DND-41 (cell line): ENCODE results near the gene CENPB.

ENCODE experiments used
- ATAC-seq: fragments of 200-7000 bp; cut with Tn5 transposase; 3 replicates; pipeline ENCODE4 v1.9.1; 2021; ENCODE audit warnings: low read depth; ENCODE audit not compliant: insufficient read depth
- DNase-seq: peaks from one replicate; pipeline ENCODE4 v3.0.0-alpha.2; 2020
- H2AFZ ChIP-seq: 2 replicates; pipeline ENCODE4 v1.6.0; 2012; ENCODE audit warnings: low read depth, low read length
- H3K27ac ChIP-seq: 2 replicates; pipeline ENCODE4 v1.5.1; 2012; ENCODE audit warnings: low read length, inconsistent platforms
- H3K27me3 ChIP-seq: fragments of 200-600 bp; sonication (generic); 2 replicates; pipeline ENCODE4 v1.6.0; 2012; ENCODE audit warnings: low read length, mild to moderate bottlenecking, inconsistent platforms; ENCODE audit not compliant: insufficient read depth, poor library complexity
- H3K36me3 ChIP-seq: 2 replicates; pipeline ENCODE4 v1.5.1; 2012; ENCODE audit warnings: low read length, inconsistent platforms; ENCODE audit not compliant: insufficient read depth
- H3K4me1 ChIP-seq: 2 replicates; pipeline ENCODE4 v1.5.1; 2012; ENCODE audit warnings: mild to moderate bottlenecking, low read length; ENCODE audit not compliant: insufficient read depth
- H3K4me2 ChIP-seq: 2 replicates; pipeline ENCODE4 v1.6.0; 2012; ENCODE audit warnings: mild to moderate bottlenecking, moderate library complexity, low read length, inconsistent platforms; ENCODE audit not compliant: insufficient read depth
- H3K4me3 ChIP-seq, 2 experiments: fragments of 200-600 bp in 1 of 2; shearing (Covaris generic) in 1 of 2; 2 replicates each; pipeline ENCODE4 v1.5.1; 2012 to 2016; ENCODE audit warnings: inconsistent platforms in 2 of 2, low read length in 2 of 2, mild to moderate bottlenecking in 2 of 2, low read depth in 1 of 2, moderate library complexity in 1 of 2
- H3K79me2 ChIP-seq: 2 replicates; pipeline ENCODE4 v1.6.0; 2012; ENCODE audit warnings: low read length, inconsistent platforms; ENCODE audit not compliant: insufficient read depth
- H3K9ac ChIP-seq: 2 replicates; pipeline ENCODE4 v1.6.0; 2012; ENCODE audit warnings: low read depth, mild to moderate bottlenecking, inconsistent platforms, low read length, moderate library complexity
- H3K9me3 ChIP-seq: 2 replicates; pipeline ENCODE4 v1.5.1; 2012; ENCODE audit warnings: low read length, moderate library complexity, mild to moderate bottlenecking, inconsistent platforms; ENCODE audit not compliant: insufficient read depth, severe bottlenecking
- H4K20me1 ChIP-seq: 2 replicates; pipeline ENCODE4 v1.6.0; 2012; ENCODE audit warnings: low read length; ENCODE audit not compliant: insufficient read depth
- EZH2 ChIP-seq: IDR thresholded peaks from 3 replicates; pipeline ENCODE4 v1.6.1; 2012; ENCODE audit warnings: borderline replicate concordance, low read depth, mild to moderate bottlenecking, moderate library complexity, low read length, inconsistent platforms; ENCODE audit not compliant: severe bottlenecking
- TF ChIP-seq, protein P1 (sequence below): IDR thresholded peaks from 2 replicates; pipeline ENCODE4 v1.5.1; 2012; ENCODE audit warnings: borderline replicate concordance, low read length, moderate library complexity, mild to moderate bottlenecking; ENCODE audit not compliant: poor library complexity, severe bottlenecking; ENCODE audit errors: extremely low read depth

The CENPB gene

GRCh38 chr20:3781153-3781910, 5.2 kb downstream of the CENPB start, which contains the start of gene SPEF1:
Gene SPEF1 (minus strand): TSS chr20:3781448. CDS start chr20:3781287, 161 bp downstream.
- no peak for TF ChIP-seq EZH2
- TF ChIP-seq, protein P1, sequence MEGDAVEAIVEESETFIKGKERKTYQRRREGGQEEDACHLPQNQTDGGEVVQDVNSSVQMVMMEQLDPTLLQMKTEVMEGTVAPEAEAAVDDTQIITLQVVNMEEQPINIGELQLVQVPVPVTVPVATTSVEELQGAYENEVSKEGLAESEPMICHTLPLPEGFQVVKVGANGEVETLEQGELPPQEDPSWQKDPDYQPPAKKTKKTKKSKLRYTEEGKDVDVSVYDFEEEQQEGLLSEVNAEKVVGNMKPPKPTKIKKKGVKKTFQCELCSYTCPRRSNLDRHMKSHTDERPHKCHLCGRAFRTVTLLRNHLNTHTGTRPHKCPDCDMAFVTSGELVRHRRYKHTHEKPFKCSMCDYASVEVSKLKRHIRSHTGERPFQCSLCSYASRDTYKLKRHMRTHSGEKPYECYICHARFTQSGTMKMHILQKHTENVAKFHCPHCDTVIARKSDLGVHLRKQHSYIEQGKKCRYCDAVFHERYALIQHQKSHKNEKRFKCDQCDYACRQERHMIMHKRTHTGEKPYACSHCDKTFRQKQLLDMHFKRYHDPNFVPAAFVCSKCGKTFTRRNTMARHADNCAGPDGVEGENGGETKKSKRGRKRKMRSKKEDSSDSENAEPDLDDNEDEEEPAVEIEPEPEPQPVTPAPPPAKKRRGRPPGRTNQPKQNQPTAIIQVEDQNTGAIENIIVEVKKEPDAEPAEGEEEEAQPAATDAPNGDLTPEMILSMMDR = peak; percentile 28
- Histone ChIP-seq H3K79me2 (peaks cover 23% of the 10 kb centered on the region), H4K20me1 (peaks cover 45% of the 10 kb centered on the region), H3K9me3 (no peaks in the 10 kb centered on the region), H3K4me2 (peak within 1 kb of the TSS; percentile 15; the same call in 1 of the 2 replicates), H3K4me1 (peaks cover 34% of the 10 kb centered on the region), H3K4me3 (no peak within 1 kb of the TSS), H3K27me3 (no peaks in the 10 kb centered on the region), H2AFZ (no peak within 1 kb of the TSS), H3K9ac (no peak within 1 kb of the TSS), H3K27ac (no peak within 1 kb of the TSS), H3K36me3 (peaks cover 22% of the 10 kb centered on the region)
- DNase-seq = peak; percentile 61
- peak; percentile 72 for ATAC-seq

DNA sequence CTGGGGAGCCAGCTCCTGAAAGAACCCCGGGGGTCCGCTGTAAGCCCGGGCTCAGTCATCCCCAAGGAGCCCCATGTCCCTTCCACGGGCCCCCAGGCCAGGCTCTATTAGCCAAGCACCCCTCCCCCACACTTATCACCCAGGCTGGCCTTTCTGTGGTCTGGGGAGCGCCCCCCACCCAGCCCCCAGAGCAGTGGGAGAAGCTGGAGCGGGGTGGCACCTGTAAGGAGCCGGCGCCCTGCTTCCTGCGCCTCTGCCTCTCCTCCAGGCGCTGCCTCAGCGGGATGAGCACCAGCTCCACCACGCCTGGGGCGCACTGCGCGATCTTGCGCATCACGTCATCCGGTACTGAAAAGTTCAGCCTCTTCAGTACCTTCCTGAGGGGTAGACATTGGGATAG, 7.6 kb downstream of the CENPB start:
- Histone ChIP-seq H2AFZ (no peak overlapping the region), H3K9ac (no peak overlapping the region), H3K36me3 (peaks cover 5% of the 10 kb centered on the region), H3K4me1 (peaks cover 13% of the 10 kb centered on the region), H3K9me3 (no peaks in the 10 kb centered on the region), H3K27ac (no peak overlapping the region), H4K20me1 (peaks cover 26% of the 10 kb centered on the region), H3K79me2 (no peaks in the 10 kb centered on the region), H3K27me3 (no peaks in the 10 kb centered on the region), H3K4me2 (no peak overlapping the region), H3K4me3 (no peak overlapping the region)
- ATAC-seq = no peak
- no peak for DNase-seq
- no peak for TF ChIP-seq EZH2
- TF ChIP-seq, protein P1 = no peak

- Histone ChIP-seq H2AFZ (no peak overlapping the region), H3K4me1 (0 out of 2 replicates have a peak, but pooled peaks cover 4% of the 10 kb centered on the region), H3K79me2 (no peaks in the 10 kb centered on the region), H3K4me3 (no peak overlapping the region), H4K20me1 (peaks cover 16% of the 10 kb centered on the region; the same call in 1 of the 2 replicates), H3K4me2 (no peak overlapping the region), H3K27ac (no peak overlapping the region), H3K9ac (no peak overlapping the region), H3K36me3 (no peaks in the 10 kb centered on the region), H3K27me3 (no peaks in the 10 kb centered on the region), H3K9me3 (no peaks in the 10 kb centered on the region)
- TF ChIP-seq, protein P1 = no peak
- no peak for ATAC-seq
- no peak for DNase-seq
These were observed 8.6 kb downstream of the CENPB start for GRCh38 chr20:3777716-3778629.
